ENCODE results near the gene HNRNPH2. TPM values are rescaled to one million over a fixed set of nuclear protein-coding genes. Genes with fewer than 3 reads are reported as not detected.

HNRNPH2 gene
- total and polyA plus RNA-seq, 9 of the 15 experiments (the other 6 are each of a cell fraction or from before 2014, with no cell fraction given), result 40.0 to 130 (median 60.3) TPM

GRCh38 chrX:101370888-101371504 lies 37.0 kb upstream of the HNRNPH2 start (continued):
- TF ChIP-seq SP1 (CRISPR knock-in tag; IDR thresholded peaks at IDR 0.05) (no peak), ZKSCAN8 (CRISPR knock-in tag; IDR thresholded peaks at IDR 0.05) (no peak), HNRNPH1 (optimal IDR thresholded peaks at IDR 0.05; ENCODE audit: low read depth, low read length) (no peak), ZNF212 (CRISPR knock-in tag; IDR thresholded peaks at IDR 0.05) (no peak)

DNA sequence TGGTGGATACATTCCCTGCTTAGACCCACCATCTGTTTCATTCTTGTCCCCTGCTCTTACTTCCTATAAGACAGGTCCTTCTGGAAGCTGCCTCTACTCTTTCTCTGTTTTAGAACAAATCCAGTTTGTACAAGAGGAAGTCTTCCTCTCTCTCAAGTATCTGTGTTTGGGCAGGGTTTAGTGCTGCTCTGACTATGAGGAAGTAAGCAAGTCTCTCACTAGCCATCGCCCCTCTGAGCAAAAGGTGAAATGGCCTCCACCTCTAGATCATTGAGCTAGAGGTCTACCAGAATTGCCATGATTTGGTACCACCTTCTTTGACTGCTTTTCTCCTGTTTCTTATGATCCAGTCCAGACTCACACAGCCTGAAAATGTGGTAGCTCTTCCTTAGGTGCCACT lies 30.5 kb upstream of the HNRNPH2 start:
- Histone ChIP-seq H3K79me2 (ENCODE audit: control insufficient read depth, insufficient read depth, low read length) (peaks cover 18% of the 10 kb centered on the region), H3K4me1 (replicated peaks in 1 of 2; ENCODE audit: control insufficient read depth in 2 of 2, insufficient read depth in 2 of 2, low read length in 2 of 2) (peaks cover 0 to 5% of the 10 kb centered on the region in 2 experiments; a peak in 2 of 5 replicates), H3K4me3 (no peak overlapping the region), H3K36me3 (ENCODE audit: control insufficient read depth, insufficient read depth, low read length) (peaks cover 14% of the 10 kb centered on the region; the same call in 1 of the 3 replicates), H3K4me2 (ENCODE audit: insufficient read depth, low read length) (no peak overlapping the region), H2AFZ (ENCODE audit: low read depth, low read length) (no peak overlapping the region), H3K27me3 (ENCODE audit: control insufficient read depth in 2 of 2, insufficient read depth in 2 of 2, low read length in 2 of 2) (no peaks in the 10 kb centered on the region), H3K9ac (ENCODE audit: insufficient read depth in 1 of 2, low read depth in 2 of 2, low read length in 2 of 2) (no peak overlapping the region), H3K27ac (ENCODE audit: extremely low read depth, low read depth, low read length) (no peak overlapping the region), H4K20me1 (replicated peaks; ENCODE audit: control insufficient read depth, insufficient read depth, low read length) (no peaks in the 10 kb centered on the region), H3K9me1 (ENCODE audit: control insufficient read depth, insufficient read depth, low read length) (no peaks in the 10 kb centered on the region), H3K9me3 (replicated peaks; ENCODE audit: control insufficient read depth, insufficient read depth, low read depth, low read length) (no peaks in the 10 kb centered on the region)
- FAIRE-seq (no peak), DNase-seq (ENCODE audit: extremely low read depth in 1 of 4, low spot score in 3 of 4) (no peak), ATAC-seq (no peak)
- in situ Hi-C loops (cut with MboI), result no loop called here
- intact Hi-C loops (cut with micrococcal nuclease), result no loop called here
- POLR2A ChIA-PET, result interaction anchor here (1.8 kb wide), 1 partner anchor 13 kb away, joined by 7 read pairs; the partner anchor contains the start of gene RPL36A
- no CpG with 5 or more reads among the region's 1 CpG for WGBS (ENCODE audit: insufficient coverage, low coverage, missing lambda C conversion rate)
- no TSS peak for BruUV-seq (replicated peaks)
- CTCF ChIA-PET (ENCODE audit: low intra/inter-chr PET ratio), result no interaction called here
- TF ChIP-seq POLR3A (IDR thresholded peaks at IDR 0.05; ENCODE audit: borderline replicate concordance, extremely low read depth, insufficient read depth, insufficient read length), result no peak
- TF ChIP-seq SMAD2 (IDR thresholded peaks at IDR 0.05; ENCODE audit: low read depth, low read length), result no peak
- no peak for TF ChIP-seq USF1 (CRISPR knock-in tag; IDR thresholded peaks at IDR 0.05)
- no peak for TF ChIP-seq EP300 (IDR thresholded peaks at IDR 0.05; ENCODE audit: low read length)
- TF ChIP-seq, protein P1, sequence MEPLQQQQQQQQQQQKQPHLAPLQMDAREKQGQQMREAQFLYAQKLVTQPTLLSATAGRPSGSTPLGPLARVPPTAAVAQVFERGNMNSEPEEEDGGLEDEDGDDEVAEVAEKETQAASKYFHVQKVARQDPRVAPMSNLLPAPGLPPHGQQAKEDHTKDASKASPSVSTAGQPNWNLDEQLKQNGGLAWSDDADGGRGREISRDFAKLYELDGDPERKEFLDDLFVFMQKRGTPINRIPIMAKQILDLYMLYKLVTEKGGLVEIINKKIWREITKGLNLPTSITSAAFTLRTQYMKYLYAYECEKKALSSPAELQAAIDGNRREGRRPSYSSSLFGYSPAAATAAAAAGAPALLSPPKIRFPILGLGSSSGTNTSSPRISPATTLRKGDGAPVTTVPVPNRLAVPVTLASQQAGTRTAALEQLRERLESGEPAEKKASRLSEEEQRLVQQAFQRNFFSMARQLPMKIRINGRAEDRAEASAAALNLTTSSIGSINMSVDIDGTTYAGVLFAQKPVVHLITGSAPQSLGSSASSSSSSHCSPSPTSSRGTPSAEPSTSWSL (CRISPR knock-in tag; IDR thresholded peaks at IDR 0.05; ENCODE audit: borderline replicate concordance), result no peak
- no peak for TF ChIP-seq TRIM28 (IDR thresholded peaks at IDR 0.05)
- TF ChIP-seq CGGBP1 (CRISPR knock-in tag; IDR thresholded peaks at IDR 0.05), result no peak
- TF ChIP-seq AFF1 (IDR thresholded peaks at IDR 0.05; ENCODE audit: low read depth in 1 of 2, partially characterized antibody in 2 of 2), result no peak

Data from K562 (cell line).